ENCODE results near the gene RAB31.

GRCh38 chr18:9876212-9876866, 168.2 kb downstream of the RAB31 start:
- TF ChIP-seq CTCF (IDR thresholded peaks at IDR 0.05; ENCODE audit: poor library complexity, severe bottlenecking), result no peak
- TF ChIP-seq EZH2 (IDR thresholded peaks at IDR 0.05; ENCODE audit: borderline replicate concordance, insufficient read depth, low read length, poor library complexity, severe bottlenecking), result no peak
- no peak for TF ChIP-seq REST (IDR thresholded peaks at IDR 0.05; ENCODE audit: borderline replicate concordance)
- no peak for TF ChIP-seq SMC3 (conservative IDR thresholded peaks at IDR 0.05; ENCODE audit: poor library complexity)
- TF ChIP-seq POLR2AphosphoS5 (IDR thresholded peaks at IDR 0.05), result no peak
- no peak for TF ChIP-seq RAD21 (conservative IDR thresholded peaks at IDR 0.05)
- no peak for TF ChIP-seq EP300 (conservative IDR thresholded peaks at IDR 0.05; ENCODE audit: poor library complexity, severe bottlenecking)
- TF ChIP-seq TAF1 (IDR thresholded peaks at IDR 0.05; ENCODE audit: low read depth), result no peak
- TF ChIP-seq MXI1 (conservative IDR thresholded peaks at IDR 0.05; ENCODE audit: poor library complexity, severe bottlenecking), result no peak

Data from neural cell (in vitro differentiated cells).